Tibial nerve (tissue), 4 donors: ENCODE results near the gene PCOLCE2.

Experiments
- EP300 ChIP-seq, 2 donors: sonication (generic); formaldehyde crosslinking; IDR thresholded peaks; one replicate each; pipeline ENCODE4 v1.6.1; 2017; ENCODE audit warnings: antibody characterized with exemption in 2 of 2, mild to moderate bottlenecking in 1 of 2
- POLR2A ChIP-seq, 2 donors: fragments of 450-650 bp; IDR thresholded peaks; one replicate each; pipeline ENCODE4 v1.6.1; 2017; ENCODE audit warnings: antibody characterized with exemption in 2 of 2, mild to moderate bottlenecking in 2 of 2, moderate library complexity in 2 of 2
- TF ChIP-seq, protein P1 (sequence below), 5 experiments: fragments of 200-600 bp in 3 of 5; fragments of 450-650 bp in 2 of 5; sonication (generic) in 3 of 5; IDR thresholded peaks; one replicate each; pipeline ENCODE4 v1.5.1; 2016 to 2019; ENCODE audit warnings: antibody characterized with exemption in 5 of 5, mild to moderate bottlenecking in 3 of 5, moderate library complexity in 2 of 5

- TF ChIP-seq, protein P1, sequence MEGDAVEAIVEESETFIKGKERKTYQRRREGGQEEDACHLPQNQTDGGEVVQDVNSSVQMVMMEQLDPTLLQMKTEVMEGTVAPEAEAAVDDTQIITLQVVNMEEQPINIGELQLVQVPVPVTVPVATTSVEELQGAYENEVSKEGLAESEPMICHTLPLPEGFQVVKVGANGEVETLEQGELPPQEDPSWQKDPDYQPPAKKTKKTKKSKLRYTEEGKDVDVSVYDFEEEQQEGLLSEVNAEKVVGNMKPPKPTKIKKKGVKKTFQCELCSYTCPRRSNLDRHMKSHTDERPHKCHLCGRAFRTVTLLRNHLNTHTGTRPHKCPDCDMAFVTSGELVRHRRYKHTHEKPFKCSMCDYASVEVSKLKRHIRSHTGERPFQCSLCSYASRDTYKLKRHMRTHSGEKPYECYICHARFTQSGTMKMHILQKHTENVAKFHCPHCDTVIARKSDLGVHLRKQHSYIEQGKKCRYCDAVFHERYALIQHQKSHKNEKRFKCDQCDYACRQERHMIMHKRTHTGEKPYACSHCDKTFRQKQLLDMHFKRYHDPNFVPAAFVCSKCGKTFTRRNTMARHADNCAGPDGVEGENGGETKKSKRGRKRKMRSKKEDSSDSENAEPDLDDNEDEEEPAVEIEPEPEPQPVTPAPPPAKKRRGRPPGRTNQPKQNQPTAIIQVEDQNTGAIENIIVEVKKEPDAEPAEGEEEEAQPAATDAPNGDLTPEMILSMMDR (IDR thresholded peaks at IDR 0.05), result no peak
- no peak for TF ChIP-seq POLR2A (IDR thresholded peaks at IDR 0.05)
- no peak for TF ChIP-seq EP300 (IDR thresholded peaks at IDR 0.05)
Observed at GRCh38 chr3:142849148-142849547, 39.7 kb downstream of the PCOLCE2 start.
